ENCODE results near the gene IKZF3.

DNA sequence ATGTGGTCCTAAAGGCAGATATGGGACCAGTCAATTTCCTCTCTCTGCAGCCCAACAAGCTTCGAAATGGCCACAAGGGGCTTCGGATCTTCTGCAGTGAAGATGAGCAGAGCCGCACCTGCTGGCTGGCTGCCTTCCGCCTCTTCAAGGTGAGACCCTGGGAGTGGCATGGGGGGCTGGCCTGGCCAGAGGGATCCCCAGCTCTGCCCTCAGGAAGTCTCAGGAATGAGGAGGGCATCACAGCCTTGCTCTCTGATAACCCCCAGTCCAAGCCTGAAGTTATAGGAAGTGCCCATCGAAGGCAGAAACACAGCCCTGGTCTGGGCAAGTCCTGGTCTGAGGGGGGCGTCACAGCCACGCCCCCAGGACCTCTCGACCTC is 119.3 kb downstream of the IKZF3 start:
- TF ChIP-seq, protein P1, sequence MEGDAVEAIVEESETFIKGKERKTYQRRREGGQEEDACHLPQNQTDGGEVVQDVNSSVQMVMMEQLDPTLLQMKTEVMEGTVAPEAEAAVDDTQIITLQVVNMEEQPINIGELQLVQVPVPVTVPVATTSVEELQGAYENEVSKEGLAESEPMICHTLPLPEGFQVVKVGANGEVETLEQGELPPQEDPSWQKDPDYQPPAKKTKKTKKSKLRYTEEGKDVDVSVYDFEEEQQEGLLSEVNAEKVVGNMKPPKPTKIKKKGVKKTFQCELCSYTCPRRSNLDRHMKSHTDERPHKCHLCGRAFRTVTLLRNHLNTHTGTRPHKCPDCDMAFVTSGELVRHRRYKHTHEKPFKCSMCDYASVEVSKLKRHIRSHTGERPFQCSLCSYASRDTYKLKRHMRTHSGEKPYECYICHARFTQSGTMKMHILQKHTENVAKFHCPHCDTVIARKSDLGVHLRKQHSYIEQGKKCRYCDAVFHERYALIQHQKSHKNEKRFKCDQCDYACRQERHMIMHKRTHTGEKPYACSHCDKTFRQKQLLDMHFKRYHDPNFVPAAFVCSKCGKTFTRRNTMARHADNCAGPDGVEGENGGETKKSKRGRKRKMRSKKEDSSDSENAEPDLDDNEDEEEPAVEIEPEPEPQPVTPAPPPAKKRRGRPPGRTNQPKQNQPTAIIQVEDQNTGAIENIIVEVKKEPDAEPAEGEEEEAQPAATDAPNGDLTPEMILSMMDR (conservative IDR thresholded peaks at IDR 0.05 in 1 of 2, IDR thresholded peaks at IDR 0.05 in 1 of 2; ENCODE audit: extremely low read depth in 1 of 2, insufficient read depth in 1 of 2, low read depth in 1 of 2, low read length in 2 of 2), result no peak
- TF ChIP-seq EZH2 (IDR thresholded peaks at IDR 0.05; ENCODE audit: borderline replicate concordance, low read length), result no peak
